NCI-H748 (cell line): ENCODE results near the gene STARD3.
A peak's percentile ranks its signal among the peaks of the same experiment; 100 is the strongest.

Experiments
- DNase-seq: peaks from one replicate; lab custom pipeline; 2025; ENCODE audit not compliant: unreplicated experiment; lab: John Stamatoyannopoulos, UW

Gene STARD3

GRCh38 chr17:39603304-39604016 lies 33.5 kb upstream of the STARD3 start:
- no peak for DNase-seq

- no peak for DNase-seq
Measured at GRCh38 chr17:39604911-39605491, 31.9 kb upstream of the STARD3 start.

GRCh38 chr17:39605492-39606433 lies 31.2 kb upstream of the STARD3 start:
- peak; percentile 63 for DNase-seq

- peak; percentile 41 for DNase-seq
Measured at GRCh38 chr17:39606434-39607056, 30.4 kb upstream of the STARD3 start.

- peak; percentile 31 for DNase-seq
Measured at GRCh38 chr17:39607057-39607850, 29.7 kb upstream of the STARD3 start.

GRCh38 chr17:39607851-39608130 lies 29.2 kb upstream of the STARD3 start, which contains the start of gene NEUROD2:
Gene NEUROD2 (minus strand): TSS chr17:39607920. CDS start chr17:39606599, 1,321 bp downstream.
- no peak for DNase-seq

GRCh38 chr17:39608142-39608981 lies 28.6 kb upstream of the STARD3 start:
- no peak for DNase-seq

GRCh38 chr17:39609416-39610025 lies 27.4 kb upstream of the STARD3 start:
- no peak for DNase-seq

GRCh38 chr17:39611401-39612112 lies 25.4 kb upstream of the STARD3 start:
- no peak for DNase-seq

GRCh38 chr17:39612291-39612894 lies 24.6 kb upstream of the STARD3 start:
- no peak for DNase-seq

- no peak for DNase-seq
Measured at GRCh38 chr17:39612935-39613464, 23.9 kb upstream of the STARD3 start.

- DNase-seq, result no peak
Measured at GRCh38 chr17:39614545-39615157, 22.3 kb upstream of the STARD3 start.

- no peak for DNase-seq
Measured at GRCh38 chr17:39615434-39615833, 21.5 kb upstream of the STARD3 start.

GRCh38 chr17:39617100-39617445 lies 19.9 kb upstream of the STARD3 start:
- DNase-seq, result no peak

GRCh38 chr17:39617446-39618245 lies 19.3 kb upstream of the STARD3 start:
- DNase-seq, result peak; percentile 81

- peak; percentile 33 for DNase-seq
Measured at GRCh38 chr17:39618246-39618913, 18.6 kb upstream of the STARD3 start.
